Measurements from ENCODE around the gene CHN1. TPM values are rescaled to one million over a fixed set of nuclear protein-coding genes. Genes with fewer than 3 reads are reported as not detected.
A peak's percentile ranks its signal among the peaks of the same experiment; 100 is the strongest.

CHN1 gene
- polyA plus RNA-seq, 1 of the 3 experiments (the other 2 are of a cell fraction), result 31.6 TPM

- ChIA-PET POLR2A (no interaction called here), CTCF (interaction anchor here (1.2 to 1.5 kb wide), 2 partner anchors 17 to 87 kb away, joined by 3 read pairs; no protein-coding TSS in a partner anchor)
- Histone ChIP-seq H2AFZ (ENCODE audit: low read depth) (no peak overlapping the region), H3K27ac (ENCODE audit: low read depth in 2 of 2, low read length in 1 of 2) (no peak overlapping the region), H3K4me1 (ENCODE audit: control insufficient read depth in 1 of 2, insufficient read depth in 2 of 2, low read depth in 1 of 2, low read length in 1 of 2) (no peaks in the 10 kb centered on the region), H3K9me3 (no peaks in the 10 kb centered on the region), H3K4me2 (no peak overlapping the region), H3K4me3 (ENCODE audit: low read depth in 2 of 2, low read length in 1 of 2) (no peak overlapping the region), H3K79me2 (ENCODE audit: insufficient read depth) (no peaks in the 10 kb centered on the region), H3K9me2 (no peaks in the 10 kb centered on the region), H3K9ac (no peak overlapping the region), H4K20me1 (ENCODE audit: insufficient read depth) (no peaks in the 10 kb centered on the region), H3K27me3 (ENCODE audit: insufficient read depth) (no peaks in the 10 kb centered on the region), H3K36me3 (replicated peaks in 1 of 2; ENCODE audit: control insufficient read depth in 1 of 2, insufficient read depth in 2 of 2, low read length in 1 of 2) (no peaks in the 10 kb centered on the region), H3F3A (replicated peaks; ENCODE audit: insufficient read depth) (no peaks in the 10 kb centered on the region)
- no peak for DNase-seq
- 96% methylated on average over 3 of the region's 3 CpGs for WGBS (ENCODE audit: low lambda C conversion rate)
- TF ChIP-seq NFIC (IDR thresholded peaks at IDR 0.05; ENCODE audit: borderline replicate concordance), result no peak
- TF ChIP-seq FOXJ3 (CRISPR knock-in tag; IDR thresholded peaks at IDR 0.05), result no peak
- TF ChIP-seq RCOR1 (IDR thresholded peaks at IDR 0.05; ENCODE audit: low read length), result no peak
- TF ChIP-seq RFX5 (IDR thresholded peaks at IDR 0.05; ENCODE audit: low read length), result no peak
- TF ChIP-seq MEF2A (IDR thresholded peaks at IDR 0.05; ENCODE audit: borderline replicate concordance, low read depth), result no peak
- no peak for TF ChIP-seq TAF1 (IDR thresholded peaks at IDR 0.05; ENCODE audit: borderline replicate concordance, low read depth, low read length)
- no peak for TF ChIP-seq RAD21 (IDR thresholded peaks at IDR 0.05; ENCODE audit: low read length)
- no peak for TF ChIP-seq GABPA (IDR thresholded peaks at IDR 0.05; ENCODE audit: low read depth)
- TF ChIP-seq IRF3 (IDR thresholded peaks at IDR 0.05; ENCODE audit: low read depth, low read length), result no peak
- TF ChIP-seq JUND (IDR thresholded peaks at IDR 0.05), result no peak
Measured at GRCh38 chr2:175034716-175035115, 29.5 kb upstream of the CHN1 start.

DNA sequence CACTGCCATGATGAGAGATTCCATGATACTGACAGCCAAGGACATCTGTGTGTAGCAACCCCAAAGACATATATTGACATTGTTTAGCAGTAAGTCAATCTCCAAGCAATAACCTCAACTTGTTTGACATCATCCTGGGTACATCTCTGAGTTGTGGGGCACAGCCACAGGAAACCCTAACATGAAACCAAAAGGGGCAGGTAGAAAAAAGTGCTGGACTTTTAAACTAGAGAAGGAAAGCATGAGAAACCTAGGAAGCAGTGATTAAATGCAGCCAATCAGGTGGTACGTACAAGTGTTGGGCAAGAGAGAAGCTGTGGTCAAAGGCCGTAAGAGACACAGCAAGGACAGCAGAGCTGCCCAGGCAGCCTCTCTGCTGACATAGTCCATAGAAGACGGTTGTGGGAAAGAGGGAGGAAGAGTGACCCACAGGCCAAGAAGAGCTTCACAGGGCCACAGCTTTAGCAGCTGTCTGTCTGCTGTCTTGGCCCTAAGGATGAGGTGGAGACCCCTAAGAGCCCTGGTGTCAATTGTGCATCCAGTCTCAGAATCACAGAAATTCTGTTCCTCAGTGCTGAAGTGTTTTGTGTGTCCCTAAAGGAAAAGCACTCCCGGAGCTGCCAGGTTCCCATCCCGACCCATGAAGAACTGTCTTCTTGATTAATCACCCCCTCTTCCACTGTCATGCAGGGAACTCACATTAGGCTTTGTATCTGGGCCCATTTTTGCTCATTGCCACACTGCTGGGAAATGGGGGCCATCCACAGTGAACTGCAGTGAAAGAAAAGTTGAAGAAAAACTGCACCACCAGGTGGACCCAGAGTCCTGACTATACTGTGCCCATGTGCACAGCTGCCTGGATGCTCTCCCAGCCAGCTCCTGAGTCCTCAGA is 25.4 kb upstream of the CHN1 start:
- ChIA-PET POLR2A (no interaction called here), CTCF (interaction anchor here (0.6 to 3.2 kb wide), 29 partner anchors 7 to 1069 kb away, joined by 3 to 19 read pairs (median 4); partner anchors contain the start of genes CHN1 and HOXD12)
- H3K4me3 ChIP-seq (ENCODE audit: low read depth in 2 of 2, low read length in 1 of 2), result no peak overlapping the region; a peak in 1 of 4 replicates
- H3F3A ChIP-seq (replicated peaks; ENCODE audit: insufficient read depth), result no peaks in the 10 kb centered on the region
- H3K27me3 ChIP-seq (ENCODE audit: insufficient read depth), result no peaks in the 10 kb centered on the region
- H3K9me2 ChIP-seq, result no peaks in the 10 kb centered on the region
- 85% methylated on average over 5 of the region's 5 CpGs for WGBS (ENCODE audit: low lambda C conversion rate)
- no peaks in the 10 kb centered on the region for H3K36me3 ChIP-seq (replicated peaks in 1 of 2; ENCODE audit: control insufficient read depth in 1 of 2, insufficient read depth in 2 of 2, low read length in 1 of 2)
- H3K9me3 ChIP-seq, result no peaks in the 10 kb centered on the region
- H3K4me2 ChIP-seq, result no peak overlapping the region
- no peaks in the 10 kb centered on the region for H3K79me2 ChIP-seq (ENCODE audit: insufficient read depth)
- H4K20me1 ChIP-seq (ENCODE audit: insufficient read depth), result no peaks in the 10 kb centered on the region
- no peak overlapping the region for H3K27ac ChIP-seq (ENCODE audit: low read depth in 2 of 2, low read length in 1 of 2)
- H2AFZ ChIP-seq (ENCODE audit: low read depth), result no peak overlapping the region
- DNase-seq, result peak; percentile 33
- no peak overlapping the region for H3K9ac ChIP-seq
- no peaks in the 10 kb centered on the region for H3K4me1 ChIP-seq (ENCODE audit: control insufficient read depth in 1 of 2, insufficient read depth in 2 of 2, low read depth in 1 of 2, low read length in 1 of 2)
- TF ChIP-seq POLR2AphosphoS5 (IDR thresholded peaks at IDR 0.05; ENCODE audit: low read depth, low read length) (no peak), GABPA (IDR thresholded peaks at IDR 0.05; ENCODE audit: low read depth) (no peak), SMC3 (IDR thresholded peaks at IDR 0.05; ENCODE audit: low read depth, low read length) (peak; percentile 42), RAD21 (IDR thresholded peaks at IDR 0.05; ENCODE audit: low read length) (peak; percentile 75), ELF1 (IDR thresholded peaks at IDR 0.05) (no peak), RXRA (IDR thresholded peaks at IDR 0.05; ENCODE audit: borderline replicate concordance, low read depth) (no peak)
- TF ChIP-seq, protein P1, sequence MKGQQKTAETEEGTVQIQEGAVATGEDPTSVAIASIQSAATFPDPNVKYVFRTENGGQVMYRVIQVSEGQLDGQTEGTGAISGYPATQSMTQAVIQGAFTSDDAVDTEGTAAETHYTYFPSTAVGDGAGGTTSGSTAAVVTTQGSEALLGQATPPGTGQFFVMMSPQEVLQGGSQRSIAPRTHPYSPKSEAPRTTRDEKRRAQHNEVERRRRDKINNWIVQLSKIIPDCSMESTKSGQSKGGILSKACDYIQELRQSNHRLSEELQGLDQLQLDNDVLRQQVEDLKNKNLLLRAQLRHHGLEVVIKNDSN (IDR thresholded peaks at IDR 0.05; ENCODE audit: borderline replicate concordance, low read depth), result no peak
- TF ChIP-seq, protein P2, sequence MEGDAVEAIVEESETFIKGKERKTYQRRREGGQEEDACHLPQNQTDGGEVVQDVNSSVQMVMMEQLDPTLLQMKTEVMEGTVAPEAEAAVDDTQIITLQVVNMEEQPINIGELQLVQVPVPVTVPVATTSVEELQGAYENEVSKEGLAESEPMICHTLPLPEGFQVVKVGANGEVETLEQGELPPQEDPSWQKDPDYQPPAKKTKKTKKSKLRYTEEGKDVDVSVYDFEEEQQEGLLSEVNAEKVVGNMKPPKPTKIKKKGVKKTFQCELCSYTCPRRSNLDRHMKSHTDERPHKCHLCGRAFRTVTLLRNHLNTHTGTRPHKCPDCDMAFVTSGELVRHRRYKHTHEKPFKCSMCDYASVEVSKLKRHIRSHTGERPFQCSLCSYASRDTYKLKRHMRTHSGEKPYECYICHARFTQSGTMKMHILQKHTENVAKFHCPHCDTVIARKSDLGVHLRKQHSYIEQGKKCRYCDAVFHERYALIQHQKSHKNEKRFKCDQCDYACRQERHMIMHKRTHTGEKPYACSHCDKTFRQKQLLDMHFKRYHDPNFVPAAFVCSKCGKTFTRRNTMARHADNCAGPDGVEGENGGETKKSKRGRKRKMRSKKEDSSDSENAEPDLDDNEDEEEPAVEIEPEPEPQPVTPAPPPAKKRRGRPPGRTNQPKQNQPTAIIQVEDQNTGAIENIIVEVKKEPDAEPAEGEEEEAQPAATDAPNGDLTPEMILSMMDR (IDR thresholded peaks at IDR 0.05), result peak; percentile 50
- TF ChIP-seq, protein P3, sequence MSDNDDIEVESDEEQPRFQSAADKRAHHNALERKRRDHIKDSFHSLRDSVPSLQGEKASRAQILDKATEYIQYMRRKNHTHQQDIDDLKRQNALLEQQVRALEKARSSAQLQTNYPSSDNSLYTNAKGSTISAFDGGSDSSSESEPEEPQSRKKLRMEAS (IDR thresholded peaks at IDR 0.05; ENCODE audit: low read depth), result no peak
- TF ChIP-seq, protein P4, sequence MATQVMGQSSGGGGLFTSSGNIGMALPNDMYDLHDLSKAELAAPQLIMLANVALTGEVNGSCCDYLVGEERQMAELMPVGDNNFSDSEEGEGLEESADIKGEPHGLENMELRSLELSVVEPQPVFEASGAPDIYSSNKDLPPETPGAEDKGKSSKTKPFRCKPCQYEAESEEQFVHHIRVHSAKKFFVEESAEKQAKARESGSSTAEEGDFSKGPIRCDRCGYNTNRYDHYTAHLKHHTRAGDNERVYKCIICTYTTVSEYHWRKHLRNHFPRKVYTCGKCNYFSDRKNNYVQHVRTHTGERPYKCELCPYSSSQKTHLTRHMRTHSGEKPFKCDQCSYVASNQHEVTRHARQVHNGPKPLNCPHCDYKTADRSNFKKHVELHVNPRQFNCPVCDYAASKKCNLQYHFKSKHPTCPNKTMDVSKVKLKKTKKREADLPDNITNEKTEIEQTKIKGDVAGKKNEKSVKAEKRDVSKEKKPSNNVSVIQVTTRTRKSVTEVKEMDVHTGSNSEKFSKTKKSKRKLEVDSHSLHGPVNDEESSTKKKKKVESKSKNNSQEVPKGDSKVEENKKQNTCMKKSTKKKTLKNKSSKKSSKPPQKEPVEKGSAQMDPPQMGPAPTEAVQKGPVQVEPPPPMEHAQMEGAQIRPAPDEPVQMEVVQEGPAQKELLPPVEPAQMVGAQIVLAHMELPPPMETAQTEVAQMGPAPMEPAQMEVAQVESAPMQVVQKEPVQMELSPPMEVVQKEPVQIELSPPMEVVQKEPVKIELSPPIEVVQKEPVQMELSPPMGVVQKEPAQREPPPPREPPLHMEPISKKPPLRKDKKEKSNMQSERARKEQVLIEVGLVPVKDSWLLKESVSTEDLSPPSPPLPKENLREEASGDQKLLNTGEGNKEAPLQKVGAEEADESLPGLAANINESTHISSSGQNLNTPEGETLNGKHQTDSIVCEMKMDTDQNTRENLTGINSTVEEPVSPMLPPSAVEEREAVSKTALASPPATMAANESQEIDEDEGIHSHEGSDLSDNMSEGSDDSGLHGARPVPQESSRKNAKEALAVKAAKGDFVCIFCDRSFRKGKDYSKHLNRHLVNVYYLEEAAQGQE (IDR thresholded peaks at IDR 0.05; ENCODE audit: low read depth, low read length), result no peak
